Thyroid gland (tissue), 4 donors: Measurements from ENCODE around the gene MOSPD3. TPM values are rescaled to one million over a fixed set of nuclear protein-coding genes. Genes with fewer than 3 reads are reported as not detected.

Experiments
- DNase-seq, 2 donors: peaks; one replicate each; pipeline ENCODE4 v3.0.0-alpha.2; 2019
- H3K27ac ChIP-seq, 3 donors: fragments of 200-600 bp; sonication (generic); 1 replicate in 2 of 3; 2 replicates in 1 of 3; pipeline ENCODE4 v1.5.1; 2016 to 2019; ENCODE audit warnings: mild to moderate bottlenecking in 1 of 3, moderate library complexity in 1 of 3
- H3K27me3 ChIP-seq: fragments of 200-600 bp; sonication (generic); one replicate; pipeline ENCODE4 v1.5.1; 2019
- H3K36me3 ChIP-seq, 2 donors: fragments of 200-600 bp; sonication (generic); one replicate each; pipeline ENCODE4 v1.5.1; 2016 to 2019
- H3K4me1 ChIP-seq, 2 donors: fragments of 200-600 bp; sonication (generic); one replicate each; pipeline ENCODE4 v1.5.1; 2017 to 2019
- H3K4me3 ChIP-seq, 3 donors: fragments of 200-600 bp; sonication (generic); replicated peaks in 1 of 3; 1 replicate in 2 of 3; 2 replicates in 1 of 3; pipeline ENCODE4 v1.5.1; 2016; ENCODE audit warnings: mild to moderate bottlenecking in 1 of 3
- H3K9me3 ChIP-seq: fragments of 200-600 bp; sonication (generic); one replicate; pipeline ENCODE4 v1.5.1; 2017
- CTCF ChIP-seq, 6 experiments: fragments of 200-600 bp in 3 of 6; fragments of 450-650 bp in 3 of 6; sonication (generic) in 3 of 6; IDR thresholded peaks; one replicate each; pipeline ENCODE4 v1.5.1; 2016 to 2019; ENCODE audit warnings: antibody characterized with exemption in 6 of 6, mild to moderate bottlenecking in 2 of 6, inconsistent platforms in 1 of 6, moderate library complexity in 1 of 6
- POLR2A ChIP-seq, 2 donors: fragments of 450-650 bp; IDR thresholded peaks; one replicate each; pipeline ENCODE4 v1.6.1; 2017; ENCODE audit warnings: antibody characterized with exemption in 2 of 2, mild to moderate bottlenecking in 2 of 2, moderate library complexity in 1 of 2
- WGBS, 2 donors: methylation state at CpG; one replicate each; pipeline ENCODE4 v1.1.5; 2017; 5-methylcytosine and 5-hydroxymethylcytosine counted together
- intact Hi-C: fragments of 100-400 bp; cut with DNase I; formaldehyde crosslinking; loops from one replicate; pipeline ENCODE4 v1.15.1; 2023
- total RNA-seq, 4 donors: library from RNA; depleted of rRNA; stranded (reverse); fragments of >200 nt; gene quantifications; one replicate each; pipeline ENCODE4 v1.2.3, GENCODE V29; 2016

MOSPD3 gene
- total RNA-seq, 4 donors from 2014 or later = 9.1 to 22.7 (median 12.3) TPM

GRCh38 chr7:100626055-100626454 lies 13.7 kb downstream of the MOSPD3 start:
- Histone ChIP-seq H3K4me1 (peaks cover 0 to 9% of the 10 kb centered on the region in 2 donors), H3K27me3 (no peaks in the 10 kb centered on the region), H3K27ac (no peak overlapping the region), H3K9me3 (no peaks in the 10 kb centered on the region), H3K4me3 (peak overlapping the region in 1 of 3 donors; percentile 10), H3K36me3 (no peaks in the 10 kb centered on the region)
- intact Hi-C loops = no loop called here
- no peak for DNase-seq
- TF ChIP-seq POLR2A (IDR thresholded peaks at IDR 0.05) (no peak), CTCF (IDR thresholded peaks at IDR 0.05) (no peak)
- WGBS, 2 donors = 17 to 18% methylated on average over 3 of the region's 3 CpGs

- intact Hi-C loops = no loop called here
- no peaks in the 10 kb centered on the region for H3K9me3 ChIP-seq
- H3K4me3 ChIP-seq = peak overlapping the region in 1 of 3 donors; percentile 10
- 4 to 6% methylated on average over 12 to 37 of the region's 37 CpGs for WGBS, 2 donors
- peak; percentile 62 to 63 for DNase-seq
- H3K27ac ChIP-seq = no peak overlapping the region
- TF ChIP-seq POLR2A (IDR thresholded peaks at IDR 0.05) (no peak), CTCF (IDR thresholded peaks at IDR 0.05) (no peak)
- H3K27me3 ChIP-seq = no peaks in the 10 kb centered on the region
- peaks cover 0 to 9% of the 10 kb centered on the region in 2 donors for H3K4me1 ChIP-seq
- no peaks in the 10 kb centered on the region for H3K36me3 ChIP-seq
These were observed 14.3 kb downstream of the MOSPD3 start for GRCh38 chr7:100626530-100627237.

DNA sequence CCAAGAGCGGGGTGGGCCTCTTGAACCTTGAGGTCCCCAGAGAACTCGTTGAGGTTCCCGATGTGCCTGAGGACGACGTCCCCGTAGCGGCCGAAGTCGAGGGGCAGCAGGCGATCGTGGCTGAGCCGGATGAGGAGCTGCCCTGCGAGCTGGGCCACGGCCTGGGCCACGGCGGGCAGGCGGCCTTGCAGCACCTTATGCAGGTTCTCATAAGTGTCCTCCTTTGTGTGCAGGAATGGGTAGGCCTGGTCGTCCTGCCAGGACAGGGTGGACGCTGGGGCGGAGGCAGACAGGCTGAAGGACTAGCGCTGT lies 14.9 kb downstream of the MOSPD3 start:
- DNase-seq = no peak
- Histone ChIP-seq H3K27me3 (no peaks in the 10 kb centered on the region), H3K4me1 (peaks cover 0 to 9% of the 10 kb centered on the region in 2 donors), H3K27ac (no peak overlapping the region), H3K36me3 (no peaks in the 10 kb centered on the region), H3K4me3 (no peak overlapping the region), H3K9me3 (no peaks in the 10 kb centered on the region)
- TF ChIP-seq POLR2A (IDR thresholded peaks at IDR 0.05) = no peak
- no peak for TF ChIP-seq CTCF (IDR thresholded peaks at IDR 0.05)
- 69 to 87% methylated on average over 18 to 20 of the region's 21 CpGs for WGBS, 2 donors
- intact Hi-C loops = no loop called here

DNA sequence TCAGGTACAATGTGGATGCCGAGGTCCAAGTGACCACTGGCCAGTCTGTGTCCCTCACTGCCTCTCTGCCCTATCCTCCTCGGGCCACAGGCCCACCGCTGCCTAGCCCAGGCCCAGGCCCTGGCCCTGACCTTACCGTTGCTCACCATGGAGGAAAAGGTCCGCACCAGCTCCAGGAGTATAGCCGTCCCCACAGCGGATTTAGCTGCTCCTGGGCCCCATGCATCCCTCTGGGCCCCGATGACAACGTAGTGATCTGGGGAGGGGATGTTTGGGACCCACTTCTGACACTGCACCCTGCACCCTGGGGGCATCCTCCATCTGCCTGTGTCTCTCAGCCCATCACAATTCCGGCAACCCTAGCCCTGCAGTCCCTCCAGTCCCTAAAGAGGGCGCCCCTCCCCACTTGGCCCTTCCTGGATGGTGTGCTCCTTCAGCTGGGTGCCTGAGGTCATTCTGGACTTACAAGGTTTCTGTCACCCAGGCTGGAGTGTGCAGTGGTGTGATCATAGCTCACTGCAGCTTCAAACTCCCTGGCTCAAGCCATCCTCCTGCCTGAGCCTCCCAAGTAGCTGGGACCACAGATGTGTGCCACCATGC lies 16.9 kb downstream of the MOSPD3 start:
- Histone ChIP-seq H3K27ac (no peak overlapping the region), H3K9me3 (no peaks in the 10 kb centered on the region), H3K4me3 (no peak overlapping the region), H3K27me3 (peaks cover 7% of the 10 kb centered on the region), H3K36me3 (no peaks in the 10 kb centered on the region), H3K4me1 (peaks cover 6 to 17% of the 10 kb centered on the region in 2 donors)
- TF ChIP-seq POLR2A (IDR thresholded peaks at IDR 0.05) (no peak), CTCF (IDR thresholded peaks at IDR 0.05) (peak in 1 of 6 experiments; percentile 6)
- intact Hi-C loops = no loop called here
- no peak for DNase-seq
- WGBS, 2 donors = 73 to 87% methylated on average over 7 to 11 of the region's 11 CpGs

- Histone ChIP-seq H3K27me3 (peaks cover 7% of the 10 kb centered on the region), H3K27ac (no peak overlapping the region), H3K36me3 (no peaks in the 10 kb centered on the region), H3K9me3 (no peaks in the 10 kb centered on the region), H3K4me1 (peaks cover 6 to 17% of the 10 kb centered on the region in 2 donors), H3K4me3 (no peak overlapping the region)
- 91 to 96% methylated on average over 4 of the region's 4 CpGs for WGBS, 2 donors
- DNase-seq = no peak
- TF ChIP-seq POLR2A (IDR thresholded peaks at IDR 0.05) = no peak
- TF ChIP-seq CTCF (IDR thresholded peaks at IDR 0.05) = no peak
- intact Hi-C loops = no loop called here
These were observed 17.7 kb downstream of the MOSPD3 start for GRCh38 chr7:100630066-100630465.
